IMR-90 (cell line): ENCODE data around the gene PLAAT3. TPM values are rescaled to one million over a fixed set of nuclear protein-coding genes. Genes with fewer than 3 reads are reported as not detected.
A peak's percentile ranks its signal among the peaks of the same experiment; 100 is the strongest.

Experiments used
- ATAC-seq: fragments of 200-7000 bp; cut with Tn5 transposase; 2 replicates; pipeline ENCODE4 v1.9.1; 2020; ENCODE audit warnings: low read depth, mild to moderate bottlenecking, moderate library complexity
- BruUV-seq: library from RNA; stranded (reverse); fragments of 400-500 nt; replicated peaks from 2 replicates; lab custom pipeline; 2021; lab: Mats Ljungman, UMichigan
- CTCF ChIA-PET: fragments of 300-600 bp; formaldehyde crosslinking; extraction: SDS; loops from one replicate; lab custom pipeline; 2021; ENCODE audit warnings: antibody characterized with exemption; lab: Yijun Ruan, JAX
- POLR2A ChIA-PET: fragments of 300-600 bp; sonication (Branson Sonifier 250); formaldehyde crosslinking; loops from one replicate; lab custom pipeline; 2022; ENCODE audit warnings: antibody characterized with exemption; ENCODE audit not compliant: unreplicated experiment; lab: Charles Lee
- DNase-seq: peaks from one replicate; pipeline ENCODE4 v3.0.0; 2013
- H2AFZ ChIP-seq: replicated peaks from 2 replicates; pipeline ENCODE3; 2013; ENCODE audit warnings: low read length, mild to moderate bottlenecking; ENCODE audit not compliant: poor library complexity
- H2AK5ac ChIP-seq: 2 replicates; pipeline ENCODE4 v1.6.1; 2013; ENCODE audit warnings: low read depth, low read length, inconsistent platforms
- H2AK9ac ChIP-seq: replicated peaks from 2 replicates; pipeline ENCODE3; 2013; ENCODE audit warnings: mild to moderate bottlenecking, low read depth, low read length, moderate library complexity; ENCODE audit not compliant: poor library complexity
- H2BK120ac ChIP-seq: 2 replicates; pipeline ENCODE4 v1.6.1; 2013; ENCODE audit warnings: low read depth, low read length, inconsistent platforms
- H2BK15ac ChIP-seq: 3 replicates; pipeline ENCODE4 v1.6.1; 2013; ENCODE audit warnings: low read depth, low read length, inconsistent platforms
- H2BK20ac ChIP-seq: 2 replicates; pipeline ENCODE4 v1.6.1; 2013; ENCODE audit warnings: low read depth, mild to moderate bottlenecking, inconsistent platforms, low read length, moderate library complexity
- H2BK5ac ChIP-seq: 2 replicates; pipeline ENCODE4 v1.6.1; 2013; ENCODE audit warnings: mild to moderate bottlenecking, low read depth, low read length, inconsistent platforms; ENCODE audit not compliant: poor library complexity, severe bottlenecking
- H3K14ac ChIP-seq: replicated peaks from 2 replicates; pipeline ENCODE4 v1.6.1; 2013; ENCODE audit warnings: low read depth, low read length, inconsistent platforms
- H3K18ac ChIP-seq: 2 replicates; pipeline ENCODE4 v1.6.1; 2013; ENCODE audit warnings: low read depth, low read length, control low read depth
- H3K23ac ChIP-seq: 2 replicates; pipeline ENCODE4 v1.6.1; 2013; ENCODE audit warnings: low read depth, low read length, inconsistent platforms
- H3K27ac ChIP-seq: 2 replicates; pipeline ENCODE4 v1.5.1; 2013; ENCODE audit warnings: mild to moderate bottlenecking, control low read depth, low read length; ENCODE audit not compliant: insufficient read depth
- H3K27me3 ChIP-seq: 2 replicates; pipeline ENCODE4 v1.6.1; 2013; ENCODE audit warnings: low read length; ENCODE audit not compliant: control insufficient read depth, insufficient read depth
- H3K36me3 ChIP-seq: 2 replicates; pipeline ENCODE4 v1.6.1; 2013; ENCODE audit warnings: low read length, mixed read lengths; ENCODE audit not compliant: control insufficient read depth, insufficient read depth
- H3K4ac ChIP-seq: 2 replicates; pipeline ENCODE4 v1.6.1; 2013; ENCODE audit warnings: low read depth, low read length, inconsistent platforms
- H3K4me1 ChIP-seq: 2 replicates; pipeline ENCODE4 v1.6.1; 2013; ENCODE audit warnings: low read length, mixed read lengths; ENCODE audit not compliant: control insufficient read depth, insufficient read depth
- H3K4me2 ChIP-seq: 2 replicates; pipeline ENCODE4 v1.6.1; 2013; ENCODE audit warnings: low read depth, mild to moderate bottlenecking, control low read depth, low read length, moderate library complexity
- H3K4me3 ChIP-seq: 2 replicates; pipeline ENCODE4 v1.5.1; 2013; ENCODE audit warnings: low read depth, mild to moderate bottlenecking, control low read depth, low read length, moderate library complexity; ENCODE audit not compliant: insufficient read depth
- H3K56ac ChIP-seq: 2 replicates; pipeline ENCODE4 v1.6.1; 2013; ENCODE audit warnings: low read length, inconsistent platforms; ENCODE audit not compliant: insufficient read depth; ENCODE audit errors: extremely low read depth
- H3K79me1 ChIP-seq, 2 experiments: 2 replicates each; pipeline ENCODE4 v1.6.1; 2013; ENCODE audit warnings: low read length in 2 of 2, inconsistent platforms in 1 of 2, low read depth in 1 of 2
- H3K9ac ChIP-seq: 2 replicates; pipeline ENCODE4 v1.6.1; 2013; ENCODE audit warnings: low read depth, low read length, control low read depth
- H3K9me1 ChIP-seq: 2 replicates; pipeline ENCODE4 v1.6.1; 2013; ENCODE audit warnings: low read length, inconsistent platforms; ENCODE audit not compliant: insufficient read depth
- H3K9me3 ChIP-seq: 2 replicates; pipeline ENCODE4 v1.6.1; 2013; ENCODE audit warnings: low read length; ENCODE audit not compliant: control insufficient read depth, insufficient read depth
- H4K20me1 ChIP-seq: 2 replicates; pipeline ENCODE4 v1.6.1; 2013; ENCODE audit warnings: low read length, inconsistent platforms; ENCODE audit not compliant: insufficient read depth
- H4K5ac ChIP-seq: 2 replicates; pipeline ENCODE4 v1.6.1; 2013; ENCODE audit warnings: mild to moderate bottlenecking, low read depth, low read length, control low read depth
- H4K8ac ChIP-seq, 2 experiments: 2 replicates each; pipeline ENCODE4 v1.6.1; 2013; ENCODE audit warnings: low read depth in 2 of 2, low read length in 2 of 2, control low read depth in 1 of 2, inconsistent platforms in 1 of 2
- H4K91ac ChIP-seq: 2 replicates; pipeline ENCODE4 v1.6.1; 2013; ENCODE audit warnings: low read depth, low read length, inconsistent platforms; ENCODE audit not compliant: insufficient read depth
- CTCF ChIP-seq: conservative IDR thresholded peaks from 2 replicates; pipeline ENCODE4 v1.5.1; 2012; ENCODE audit warnings: mild to moderate bottlenecking, low read depth, low read length, improper control_type of control experiment
- RCOR1 ChIP-seq: IDR thresholded peaks from 2 replicates; pipeline ENCODE4 v1.6.1; 2012; ENCODE audit warnings: mild to moderate bottlenecking, low read length, improper control_type of control experiment; ENCODE audit not compliant: insufficient replicate concordance
- USF2 ChIP-seq: fragments of 150-350 bp; IDR thresholded peaks from 2 replicates; pipeline ENCODE4 v1.6.1; 2017; ENCODE audit warnings: mild to moderate bottlenecking, antibody characterized with exemption, low read length, low read depth
- WGBS, 2 experiments: methylation state at CpG; one replicate each; pipeline versions ENCODE4 v1.1.5 to v1.1.7; 2013; ENCODE audit warnings: missing lambda C conversion rate in 2 of 2; ENCODE audit not compliant: insufficient read length in 1 of 2; ENCODE audit errors: extremely low coverage in 2 of 2; 5-methylcytosine and 5-hydroxymethylcytosine counted together
- dilution Hi-C: fragments of 300-500 bp; cut with HindIII; formaldehyde crosslinking; loops from one replicate; pipeline ENCODE4 v1.14.3; 2018; ENCODE audit warnings: low sequenced_read_pairs; ENCODE audit not compliant: unreplicated experiment
- in situ Hi-C: fragments of 300-500 bp; cut with MboI; formaldehyde crosslinking; loops from 3 replicates; pipeline ENCODE4 v1.14.3; 2019; ENCODE audit warnings: low sequenced_read_pairs, inconsistent platforms, mixed read lengths
- intact Hi-C: fragments of 100-400 bp; cut with micrococcal nuclease; formaldehyde crosslinking; loops from 2 replicates; pipeline ENCODE4 v1.10.0; 2022
- polyA plus RNA-seq, 3 experiments: library from polyadenylated mRNA; depleted of rRNA; stranded (reverse); fragments of >200 nt; gene quantifications; 2 replicates each; pipeline ENCODE4 v1.2.3, GENCODE V29; 2012; ENCODE audit warnings: low replicate concordance in 1 of 3
- total RNA-seq: library from RNA; depleted of rRNA; stranded (reverse); fragments of >200 nt; gene quantifications from 2 replicates; pipeline ENCODE4 v1.2.3, GENCODE V29; 2012

The PLAAT3 gene
- total and polyA plus RNA-seq, 2 of the 4 experiments (the other 2 are of a cell fraction) = 3.2 to 3.9 TPM

- in situ Hi-C loops (no loop called here), dilution Hi-C loops (no loop called here), intact Hi-C loops (no loop called here)
- peak overlapping the region; percentile 76 for H4K5ac ChIP-seq
- peak overlapping the region; percentile 74 for H3K4me2 ChIP-seq
- H4K8ac ChIP-seq = peak overlapping the region; percentile 95 to 96
- peak overlapping the region; percentile 58 for H3K18ac ChIP-seq
- H4K91ac ChIP-seq = peak overlapping the region; percentile 72
- H2AFZ ChIP-seq = peak overlapping the region; percentile 87
- peak overlapping the region; percentile 45; the same call in 1 of the 2 replicates for H3K27ac ChIP-seq
- peak overlapping the region; percentile 1 for H2BK5ac ChIP-seq
- no peaks in the 10 kb centered on the region for H4K20me1 ChIP-seq
- peak overlapping the region; percentile 91 for H3K14ac ChIP-seq
- no peaks in the 10 kb centered on the region for H3K36me3 ChIP-seq
- peak; percentile 85 for DNase-seq
- peak overlapping the region; percentile 85 for H3K4ac ChIP-seq
- H2BK120ac ChIP-seq = peak overlapping the region; percentile 61; the same call in 1 of the 2 replicates
- H2BK15ac ChIP-seq = peak overlapping the region; percentile 64; the same call in 1 of the 3 replicates
- peak overlapping the region; percentile 30; the same call in 1 of the 2 replicates for H2BK20ac ChIP-seq
- no peaks in the 10 kb centered on the region for H3K27me3 ChIP-seq
- peak overlapping the region; percentile 73; the same call in 1 of the 2 replicates for H2AK5ac ChIP-seq
- H3K4me1 ChIP-seq = peaks cover 8% of the 10 kb centered on the region
- no peaks in the 10 kb centered on the region for H3K79me1 ChIP-seq
- TF ChIP-seq USF2 (peak; percentile 68; the same call in 1 of the 2 replicates), CTCF (peak; percentile 19; the same call in 1 of the 2 replicates), RCOR1 (no peak)
- WGBS, 2 experiments = 57% methylated on average over 4 of the region's 15 CpGs; no CpG with 5 or more reads in 1 of the 2 experiments
- H3K9me3 ChIP-seq = no peaks in the 10 kb centered on the region
- 0 out of 2 replicates have a peak overlapping the region, but pooled peaks have one; percentile 21 for H3K23ac ChIP-seq
- H3K4me3 ChIP-seq = peak overlapping the region; percentile 21; the same call in 1 of the 2 replicates
- peak overlapping the region; percentile 44; the same call in 1 of the 2 replicates for H3K56ac ChIP-seq
- peak overlapping the region; percentile 71 for H2AK9ac ChIP-seq
- H3K9me1 ChIP-seq = peaks cover 8% of the 10 kb centered on the region
- POLR2A ChIA-PET = no interaction called here
- no TSS peak for BruUV-seq
- peak overlapping the region; percentile 10; the same call in 1 of the 2 replicates for H3K9ac ChIP-seq
- ATAC-seq = peak; percentile 99
- CTCF ChIA-PET = interaction anchor here (0.7 kb wide), 1 partner anchor 19 kb away, joined by 3 read pairs; no protein-coding TSS in a partner anchor
These were observed 40.1 kb downstream of the PLAAT3 start for GRCh38 chr11:63573881-63574855.
